Keratinocyte (primary cell): ENCODE measurements around the gene C14orf93.

ENCODE experiments used
- CTCF ChIP-seq, 3 experiments: IDR thresholded peaks in 1 of 3; conservative IDR thresholded peaks in 1 of 3; optimal IDR thresholded peaks in 1 of 3; 2 replicates in 2 of 3; 3 replicates in 1 of 3; pipeline versions ENCODE3 to v1.5.1; 2011; ENCODE audit warnings: low read length in 3 of 3, mild to moderate bottlenecking in 3 of 3, moderate library complexity in 2 of 3, control low read depth in 1 of 3, inconsistent platforms in 1 of 3; ENCODE audit not compliant: insufficient read depth in 2 of 3; ENCODE audit errors: extremely low read depth in 1 of 3
- EZH2 ChIP-seq: IDR thresholded peaks from one replicate; pipeline ENCODE4 v1.6.1; 2012; ENCODE audit warnings: inconsistent platforms, mild to moderate bottlenecking, low read length, moderate library complexity

GRCh38 chr14:22982477-22983245, 27.3 kb downstream of the C14orf93 start, which contains the start of gene AJUBA:
- no peak for TF ChIP-seq CTCF (optimal IDR thresholded peaks at IDR 0.05 in 1 of 3, IDR thresholded peaks at IDR 0.05 in 1 of 3, conservative IDR thresholded peaks at IDR 0.05 in 1 of 3; ENCODE audit: extremely low read depth in 1 of 3, insufficient read depth in 2 of 3, low read length in 3 of 3)
- TF ChIP-seq EZH2 = no peak
